RWPE1 (cell line): ENCODE results near the gene POLR1B.

ENCODE experiments used
- CTCF ChIA-PET: fragments of 350-600 bp; sonication (Branson Sonifier 250); formaldehyde crosslinking; extraction: SDS; loops from one replicate; lab custom pipeline; 2021; lab: Yijun Ruan, JAX
- POLR2A ChIA-PET: fragments of 400-600 bp; formaldehyde crosslinking; extraction: SDS; loops from one replicate; lab custom pipeline; 2020; ENCODE audit warnings: antibody characterized with exemption; ENCODE audit not compliant: low non-redundant PET; lab: Yijun Ruan, JAX
- DNase-seq: peaks from one replicate; pipeline ENCODE4 v3.0.0; 2012; ENCODE audit warnings: low spot score
- H3K27ac ChIP-seq: fragments of 450-650 bp; 2 replicates; pipeline ENCODE4 v1.5.1; 2017
- CTCF ChIP-seq: fragments of 450-650 bp; conservative IDR thresholded peaks from 2 replicates; pipeline ENCODE4 v1.5.1; 2017; ENCODE audit warnings: low read depth, mild to moderate bottlenecking

Gene POLR1B

GRCh38 chr2:112585400-112585799 is 43.1 kb downstream of the POLR1B start:
- ChIA-PET POLR2A (interaction anchor here (0.7 kb wide), 1 partner anchor 42 kb away, joined by 3 read pairs; no protein-coding TSS in a partner anchor), CTCF (interaction anchor here (0.6 to 1.0 kb wide), 3 partner anchors 50 to 164 kb away, joined by 3 to 4 read pairs (median 4); no protein-coding TSS in a partner anchor)
- no peak for TF ChIP-seq CTCF
- DNase-seq: no peak
- peak overlapping the region; percentile 97 for H3K27ac ChIP-seq

GRCh38 chr2:112585873-112586464 is 43.7 kb downstream of the POLR1B start:
- ChIA-PET POLR2A (interaction anchor here (0.7 kb wide), 1 partner anchor 42 kb away, joined by 3 read pairs; no protein-coding TSS in a partner anchor), CTCF (interaction anchor here (0.6 to 1.0 kb wide), 3 partner anchors 18 to 163 kb away, joined by 4 to 8 read pairs (median 4); no protein-coding TSS in a partner anchor)
- H3K27ac ChIP-seq: peak overlapping the region; percentile 97
- no peak for TF ChIP-seq CTCF
- no peak for DNase-seq

- CTCF ChIA-PET: interaction anchor here (0.7 kb wide), 1 partner anchor 633 kb away, joined by 4 read pairs; no protein-coding TSS in a partner anchor
- DNase-seq: no peak
Observed at GRCh38 chr2:112588611-112589045, 46.4 kb downstream of the POLR1B start.

GRCh38 chr2:112591413-112591812 is 49.1 kb downstream of the POLR1B start:
- ChIA-PET POLR2A (no interaction called here), CTCF (interaction anchor here (1.0 kb wide), 1 partner anchor 8 kb away, joined by 3 read pairs; no protein-coding TSS in a partner anchor)
- H3K27ac ChIP-seq: no peak overlapping the region
- DNase-seq: no peak
- TF ChIP-seq CTCF: no peak

More at GRCh38 chr2:112588611-112589045, 46.4 kb downstream of the POLR1B start:
- TF ChIP-seq CTCF: no peak
- POLR2A ChIA-PET: no interaction called here
- H3K27ac ChIP-seq: peak overlapping the region; percentile 32

GRCh38 chr2:112593736-112594135 is 51.5 kb downstream of the POLR1B start:
- CTCF ChIA-PET: interaction anchor here (1.1 kb wide), 1 partner anchor 18 kb away, joined by 8 read pairs; no protein-coding TSS in a partner anchor
- TF ChIP-seq CTCF: no peak

GRCh38 chr2:112597537-112598322 is 55.5 kb downstream of the POLR1B start:
- no peak for DNase-seq
- no peak overlapping the region for H3K27ac ChIP-seq
- TF ChIP-seq CTCF: no peak
- CTCF ChIA-PET: interaction anchor here (0.5 to 4.1 kb wide), 3 partner anchors 118 to 145 kb away, joined by 4 to 54 read pairs (median 7); no protein-coding TSS in a partner anchor
- POLR2A ChIA-PET: no interaction called here

More at GRCh38 chr2:112593736-112594135, 51.5 kb downstream of the POLR1B start:
- DNase-seq: no peak
- POLR2A ChIA-PET: no interaction called here
- no peak overlapping the region for H3K27ac ChIP-seq
